T-helper 2 cell (primary cell): ENCODE results near the gene GOLT1A.

Experiments
- DNase-seq, 5 experiments: peaks; one replicate each; pipeline versions ENCODE4 v3.0.0 to v3.0.0-alpha.2; 2012 to 2022

Gene GOLT1A

GRCh38 chr1:204216880-204217647 is 3.3 kb upstream of the GOLT1A start:
- DNase-seq = no peak

GRCh38 chr1:204216236-204216635 is 2.4 kb upstream of the GOLT1A start:
- DNase-seq = no peak

- no peak for DNase-seq
Observed at GRCh38 chr1:204212715-204213114, 1.1 kb downstream of the GOLT1A start.

GRCh38 chr1:204211046-204211445 is 2.7 kb downstream of the GOLT1A start:
- no peak for DNase-seq

GRCh38 chr1:204207136-204207616 is 6.6 kb downstream of the GOLT1A start:
- peak; percentile 35 to 65 (median 46) for DNase-seq

GRCh38 chr1:204206121-204206520 is 7.7 kb downstream of the GOLT1A start:
- no peak for DNase-seq

- DNase-seq = no peak
Observed at GRCh38 chr1:204205486-204205885, 8.3 kb downstream of the GOLT1A start.

GRCh38 chr1:204204944-204205343 is 8.8 kb downstream of the GOLT1A start:
- no peak for DNase-seq

GRCh38 chr1:204203206-204203767 is 10.5 kb downstream of the GOLT1A start:
- no peak for DNase-seq

GRCh38 chr1:204202481-204202880 is 11.3 kb downstream of the GOLT1A start:
- DNase-seq = no peak

- no peak for DNase-seq
Observed at GRCh38 chr1:204201348-204202040, 12.3 kb downstream of the GOLT1A start.

- no peak for DNase-seq
Observed at GRCh38 chr1:204199579-204199978, 14.2 kb downstream of the GOLT1A start.

GRCh38 chr1:204198348-204199340 is 15.1 kb downstream of the GOLT1A start:
- DNase-seq = no peak

- no peak for DNase-seq
Observed at GRCh38 chr1:204197068-204197467, 16.7 kb downstream of the GOLT1A start.

- no peak for DNase-seq
Observed at GRCh38 chr1:204196068-204196795, 17.6 kb downstream of the GOLT1A start, which contains the start of gene KISS1. Gene KISS1, minus strand, starts transcription at chr1:204196491. Its CDS starts 3,615 bp downstream, at chr1:204192876.

- no peak for DNase-seq
Observed at GRCh38 chr1:204194771-204195170, 19.0 kb downstream of the GOLT1A start.

- no peak for DNase-seq
Observed at GRCh38 chr1:204194080-204194479, 19.7 kb downstream of the GOLT1A start.

- no peak for DNase-seq
Observed at GRCh38 chr1:204192589-204193352, 21.0 kb downstream of the GOLT1A start.

- DNase-seq = no peak
Observed at GRCh38 chr1:204192046-204192445, 21.7 kb downstream of the GOLT1A start.

GRCh38 chr1:204191456-204191855 is 22.3 kb downstream of the GOLT1A start:
- no peak for DNase-seq
